ENCODE results near the gene FLT1.

DNA sequence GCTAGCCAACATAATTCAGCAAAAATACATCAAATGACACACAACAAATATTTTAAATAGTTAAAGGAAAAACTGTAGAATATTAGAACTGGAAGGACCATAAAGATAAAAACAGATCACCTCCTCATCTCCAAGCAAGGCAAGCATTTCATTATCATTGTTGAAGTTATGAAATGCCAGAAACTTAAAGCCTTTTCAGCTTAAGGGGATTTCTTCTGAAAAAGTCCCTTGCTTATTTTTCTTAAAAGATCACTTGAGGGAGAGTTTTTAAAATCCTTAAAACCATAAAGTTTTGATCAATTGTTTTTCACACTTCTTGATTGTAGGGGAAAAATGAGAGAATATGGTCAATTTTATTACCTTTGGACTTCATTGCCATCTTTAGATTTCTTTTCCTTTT, 37.4 kb downstream of the FLT1 start:
- TF ChIP-seq, protein P1, sequence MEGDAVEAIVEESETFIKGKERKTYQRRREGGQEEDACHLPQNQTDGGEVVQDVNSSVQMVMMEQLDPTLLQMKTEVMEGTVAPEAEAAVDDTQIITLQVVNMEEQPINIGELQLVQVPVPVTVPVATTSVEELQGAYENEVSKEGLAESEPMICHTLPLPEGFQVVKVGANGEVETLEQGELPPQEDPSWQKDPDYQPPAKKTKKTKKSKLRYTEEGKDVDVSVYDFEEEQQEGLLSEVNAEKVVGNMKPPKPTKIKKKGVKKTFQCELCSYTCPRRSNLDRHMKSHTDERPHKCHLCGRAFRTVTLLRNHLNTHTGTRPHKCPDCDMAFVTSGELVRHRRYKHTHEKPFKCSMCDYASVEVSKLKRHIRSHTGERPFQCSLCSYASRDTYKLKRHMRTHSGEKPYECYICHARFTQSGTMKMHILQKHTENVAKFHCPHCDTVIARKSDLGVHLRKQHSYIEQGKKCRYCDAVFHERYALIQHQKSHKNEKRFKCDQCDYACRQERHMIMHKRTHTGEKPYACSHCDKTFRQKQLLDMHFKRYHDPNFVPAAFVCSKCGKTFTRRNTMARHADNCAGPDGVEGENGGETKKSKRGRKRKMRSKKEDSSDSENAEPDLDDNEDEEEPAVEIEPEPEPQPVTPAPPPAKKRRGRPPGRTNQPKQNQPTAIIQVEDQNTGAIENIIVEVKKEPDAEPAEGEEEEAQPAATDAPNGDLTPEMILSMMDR (conservative IDR thresholded peaks at IDR 0.05), result no peak
- TF ChIP-seq EZH2 (IDR thresholded peaks at IDR 0.05; ENCODE audit: low read depth), result no peak
